HG03354 (cell line): ENCODE data around the gene APOM.
A peak's percentile ranks its signal among the peaks of the same experiment; 100 is the strongest.

Source experiments
- ATAC-seq: cut with Tn5 transposase; IDR thresholded peaks from one replicate; pipeline ENCODE4 v1.9.1; 2021; ENCODE audit warnings: mild to moderate bottlenecking; ENCODE audit not compliant: unreplicated experiment, poor library complexity, severe bottlenecking

APOM gene

DNA sequence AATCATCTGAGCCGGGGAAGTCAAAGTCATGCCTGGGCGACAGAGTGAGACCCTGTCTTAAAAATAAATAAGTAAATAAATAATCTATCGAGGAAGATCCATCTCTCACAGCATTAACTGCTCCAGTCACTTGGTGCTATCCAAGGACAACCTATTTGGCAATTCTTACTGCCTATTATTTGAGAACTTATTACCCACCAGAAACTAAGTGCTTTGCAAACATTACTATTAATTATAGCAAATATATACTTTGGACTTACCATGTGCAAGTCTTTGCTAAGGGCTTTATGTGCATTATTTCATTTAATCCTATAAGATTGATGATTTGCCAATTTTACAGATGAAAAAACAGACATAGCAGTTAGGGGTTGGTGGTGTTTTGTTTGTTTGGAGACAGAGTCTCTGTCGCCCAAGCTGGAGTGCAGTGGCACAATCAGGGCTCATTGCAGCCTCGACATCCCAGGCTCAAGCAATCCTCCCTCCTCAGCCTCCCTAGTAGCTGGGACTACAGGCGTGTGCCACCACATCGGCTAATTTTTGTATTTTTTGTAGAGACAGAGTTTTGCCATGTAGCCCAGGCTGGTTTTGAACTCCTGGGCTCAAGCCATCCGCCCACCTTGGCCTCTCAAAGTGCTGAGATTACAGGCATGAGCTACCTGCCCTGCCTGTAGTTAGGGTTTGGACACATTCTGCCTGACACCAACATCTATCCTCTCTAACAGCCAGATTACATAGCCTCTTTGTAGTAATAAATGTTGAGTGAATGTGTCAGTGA is 933 bp upstream of the APOM start:
- ATAC-seq = no peak

- ATAC-seq = no peak
These were observed 1.9 kb downstream of the APOM start for GRCh38 chr6:31657406-31658157.

- no peak for ATAC-seq
These were observed 2.5 kb downstream of the APOM start for GRCh38 chr6:31658158-31658688.

- no peak for ATAC-seq
These were observed 3.4 kb downstream of the APOM start for GRCh38 chr6:31658983-31659648.

DNA sequence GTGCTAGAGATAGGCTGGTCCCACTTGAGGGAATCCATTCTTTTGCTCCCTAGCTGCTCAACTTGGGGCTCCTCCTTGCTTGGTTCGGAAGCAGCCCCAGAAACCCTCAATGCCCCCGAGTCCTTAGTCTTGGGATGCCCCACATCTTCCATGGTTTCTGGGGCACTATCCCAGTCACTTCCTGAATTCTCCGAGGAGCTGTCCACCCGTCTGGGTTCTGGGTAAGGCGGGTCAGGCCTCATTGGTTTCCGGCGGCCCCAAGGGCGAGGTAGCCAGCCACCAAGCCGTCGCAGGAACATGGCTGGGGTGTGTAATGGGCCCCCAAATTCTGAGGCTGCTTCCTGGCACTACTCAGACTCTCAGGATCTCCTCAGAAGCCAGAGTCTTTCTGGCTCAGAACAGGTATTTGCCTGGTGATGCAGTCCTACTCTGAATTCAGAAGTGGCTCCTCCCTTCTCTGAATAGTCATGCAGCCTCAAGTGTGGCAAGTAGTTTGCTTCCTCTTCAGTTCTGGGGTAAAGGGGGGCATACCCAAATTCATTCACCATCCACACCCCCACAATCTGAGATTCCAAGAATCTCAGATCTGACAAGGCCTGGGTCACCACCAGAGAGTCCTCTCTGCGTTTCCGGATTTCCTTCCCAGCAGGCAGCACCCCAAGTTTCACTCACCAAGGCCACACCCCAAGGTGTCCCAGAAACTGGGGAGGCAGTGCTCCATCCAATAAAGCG is 4.1 kb downstream of the APOM start:
- ATAC-seq = no peak

DNA sequence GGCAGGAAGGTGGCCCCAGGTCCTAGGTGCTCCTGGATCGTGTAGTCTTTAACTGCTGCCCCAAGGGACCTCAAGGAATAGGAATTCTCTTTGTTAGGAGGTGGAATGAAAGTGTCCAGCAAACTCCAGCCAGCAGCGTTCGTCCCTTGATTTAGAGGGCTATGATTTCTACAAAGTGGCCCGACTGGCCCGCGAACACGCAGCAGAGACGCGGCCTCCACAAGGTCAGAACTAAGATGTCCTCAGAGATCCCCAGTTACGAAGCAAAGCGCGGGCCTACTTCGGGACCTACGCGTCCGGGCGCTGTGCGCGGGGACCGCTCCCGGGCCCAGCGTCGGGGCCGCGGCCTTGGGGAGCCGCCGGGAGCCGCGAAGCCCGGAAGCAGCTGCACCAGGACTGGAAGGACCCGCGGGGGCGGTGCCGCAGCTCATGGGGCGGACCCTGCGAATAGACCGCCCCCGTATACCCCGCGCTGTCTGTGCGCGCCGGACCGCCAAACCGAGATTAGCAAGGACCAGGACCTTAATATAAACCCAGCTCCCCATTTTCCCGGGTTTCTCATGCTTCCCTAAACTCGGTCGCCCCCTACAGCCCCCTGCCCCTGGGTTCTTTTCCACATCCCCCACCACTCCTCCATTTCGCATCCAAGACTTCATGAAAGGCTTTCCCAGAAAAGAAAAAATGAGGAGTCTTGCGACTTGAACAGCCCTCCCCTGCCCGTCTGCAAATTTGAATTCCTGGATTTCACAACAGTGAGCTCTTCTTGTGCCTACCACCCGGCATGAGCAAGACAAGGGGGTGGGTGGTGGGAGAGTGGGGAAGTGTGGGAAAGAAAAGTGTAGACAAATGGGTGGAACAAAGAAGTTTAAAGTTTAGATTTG is 4.9 kb downstream of the APOM start, which contains the start of gene C6orf47:
Gene C6orf47, minus strand, starts transcription at position 398 of the 881 bp plus-strand sequence. CDS start 831 bp downstream, outside the sequence.
- ATAC-seq = peak; percentile 47

DNA sequence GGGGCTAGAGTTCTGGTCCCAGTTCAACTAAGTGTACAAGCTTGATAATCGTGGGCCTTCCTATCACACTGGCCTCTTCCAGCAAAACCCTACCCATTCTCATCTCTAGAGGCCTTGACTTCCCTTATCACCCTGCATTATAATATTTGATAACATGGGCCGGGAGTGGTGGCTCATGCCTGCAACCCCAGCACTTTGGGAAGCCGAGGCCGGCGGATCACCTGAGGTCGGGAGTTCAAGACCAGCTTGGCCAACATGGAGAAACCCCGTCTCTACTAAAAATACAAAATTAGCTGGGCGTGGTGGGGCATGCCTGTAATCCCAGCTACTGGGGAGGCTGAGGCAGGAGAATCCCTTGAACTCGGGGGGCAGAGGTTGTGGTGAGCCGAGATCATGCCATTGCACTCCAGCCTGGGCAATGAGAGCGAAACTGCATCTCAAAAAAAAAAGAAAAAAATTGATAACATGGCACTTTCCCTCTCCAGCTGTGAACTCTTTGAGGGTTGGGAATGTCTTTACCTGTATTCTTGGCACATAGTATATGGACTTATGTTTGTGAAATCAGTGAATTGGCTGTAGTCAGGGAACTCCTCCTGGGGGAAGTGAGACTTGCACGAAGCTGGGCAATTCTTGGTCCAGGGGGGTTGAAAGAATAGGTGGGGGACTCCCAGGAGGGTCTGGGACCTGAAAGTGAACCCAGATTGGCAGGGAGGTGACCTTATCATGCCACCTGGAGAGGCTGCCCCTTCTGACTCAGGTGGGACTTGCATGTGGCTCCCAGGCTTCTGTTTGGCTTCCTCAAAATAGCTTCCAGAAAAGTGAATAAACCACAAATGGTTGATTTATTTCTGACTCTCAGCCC is 5.8 kb downstream of the APOM start:
- ATAC-seq = no peak

GRCh38 chr6:31662124-31662723 is 6.5 kb downstream of the APOM start:
- no peak for ATAC-seq

- no peak for ATAC-seq
These were observed 7.6 kb downstream of the APOM start for GRCh38 chr6:31663126-31663960.

- ATAC-seq = no peak
These were observed 8.5 kb downstream of the APOM start for GRCh38 chr6:31663961-31664789.

- no peak for ATAC-seq
These were observed 9.3 kb downstream of the APOM start, which contains the start of gene GPANK1 for GRCh38 chr6:31664790-31665500. GPANK1 (minus strand) TSS chr6:31664997; CDS start chr6:31664478, 519 bp downstream.

DNA sequence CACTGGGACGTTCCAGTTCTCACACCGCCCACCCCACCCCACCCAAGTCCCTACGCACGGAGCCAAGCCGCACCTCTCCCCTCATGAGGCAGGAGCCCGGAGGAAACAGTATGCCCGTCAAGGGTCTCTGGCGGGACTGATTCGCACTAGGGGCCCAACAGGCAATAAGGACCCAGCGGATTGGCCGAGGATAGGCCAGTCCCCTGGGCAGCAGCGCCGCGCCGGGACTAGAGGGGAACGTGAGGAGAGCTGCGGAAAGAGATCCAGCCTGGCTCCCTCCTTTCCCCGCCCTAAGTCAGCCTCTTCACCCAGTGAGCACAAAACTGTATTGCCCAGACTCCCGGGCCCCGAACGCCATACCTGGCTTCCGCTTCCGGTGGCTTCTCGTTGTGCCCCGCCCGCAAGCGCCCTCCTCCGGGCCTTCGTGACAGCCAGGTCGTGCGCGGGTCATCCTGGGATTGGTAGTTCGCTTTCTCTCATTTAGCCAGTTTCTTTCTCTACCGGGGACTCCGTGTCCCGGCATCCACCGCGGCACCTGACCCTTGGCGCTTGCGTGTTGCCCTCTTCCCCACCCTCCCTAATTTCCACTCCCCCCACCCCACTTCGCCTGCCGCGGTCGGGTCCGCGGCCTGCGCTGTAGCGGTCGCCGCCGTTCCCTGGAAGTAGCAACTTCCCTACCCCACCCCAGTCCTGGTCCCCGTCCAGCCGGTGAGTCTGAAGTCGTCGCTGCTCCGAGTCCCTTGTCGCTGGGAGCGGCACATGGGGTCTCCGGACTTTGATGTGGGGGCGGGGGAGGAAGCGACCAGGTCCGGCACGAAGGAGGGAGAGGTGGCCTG is 10.0 kb downstream of the APOM start, which contains the start of gene CSNK2B:
Gene CSNK2B, plus strand, starts transcription at position 580 of the 836 bp plus-strand sequence. CDS start 752 bp downstream, outside the sequence.
- ATAC-seq = peak; percentile 82

DNA sequence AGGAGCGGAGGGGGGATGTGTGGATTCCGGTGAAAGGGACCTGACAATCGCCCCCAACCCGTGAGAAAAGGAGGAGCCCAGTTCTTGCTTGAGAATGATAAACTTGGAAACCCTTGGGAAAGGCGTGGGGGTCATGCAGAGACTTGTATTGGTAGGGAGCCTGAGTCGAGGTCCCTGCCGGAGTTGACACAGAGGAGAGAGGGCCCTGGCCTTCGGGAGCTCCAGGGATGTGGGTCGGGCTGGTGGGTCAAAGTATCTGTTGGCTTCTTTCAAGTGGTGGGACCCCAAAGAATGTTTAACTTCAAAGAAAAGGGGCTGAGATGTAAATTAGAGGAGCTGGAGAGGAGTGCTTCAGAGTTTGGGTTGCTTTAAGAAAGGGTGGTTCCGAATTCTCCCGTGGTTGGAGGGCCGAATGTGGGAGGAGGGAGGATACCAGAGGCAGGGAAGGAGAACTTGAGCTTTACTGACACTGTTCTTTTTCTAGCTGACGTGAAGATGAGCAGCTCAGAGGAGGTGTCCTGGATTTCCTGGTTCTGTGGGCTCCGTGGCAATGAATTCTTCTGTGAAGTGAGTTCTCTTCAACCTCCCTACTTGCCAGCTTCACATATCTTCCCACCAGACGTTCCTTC is 10.8 kb downstream of the APOM start:
- no peak for ATAC-seq

DNA sequence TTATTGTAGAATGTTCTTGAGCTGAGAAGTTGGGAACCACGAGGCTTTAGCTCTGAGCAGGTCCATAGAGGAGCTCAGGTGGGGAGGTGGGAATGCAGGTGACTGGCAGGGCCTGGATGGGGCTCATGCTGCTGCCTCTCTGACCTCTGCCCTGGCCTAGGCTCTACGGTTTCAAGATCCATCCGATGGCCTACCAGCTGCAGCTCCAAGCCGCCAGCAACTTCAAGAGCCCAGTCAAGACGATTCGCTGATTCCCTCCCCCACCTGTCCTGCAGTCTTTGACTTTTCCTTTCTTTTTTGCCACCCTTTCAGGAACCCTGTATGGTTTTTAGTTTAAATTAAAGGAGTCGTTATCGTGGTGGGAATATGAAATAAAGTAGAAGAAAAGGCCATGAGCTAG is 14.0 kb downstream of the APOM start, which contains the start of gene LY6G5B:
Gene LY6G5B, plus strand, starts transcription at position 301 of the 400 bp plus-strand sequence. CDS start 975 bp downstream, outside the sequence.
- no peak for ATAC-seq
